ENCODE data around the gene RBM20. TPM values are rescaled to one million over a fixed set of nuclear protein-coding genes. Genes with fewer than 3 reads are reported as not detected.
A peak's percentile ranks its signal among the peaks of the same experiment; 100 is the strongest.

The RBM20 gene
- total and polyA plus RNA-seq, 10 of the 15 experiments (the other 5 are each of a cell fraction or from before 2014, with no cell fraction given), result 0.04 to 0.26 (median 0.15) TPM

- Histone ChIP-seq H3K79me2 (ENCODE audit: control insufficient read depth, insufficient read depth, low read length) (no peaks in the 10 kb centered on the region), H3K27me3 (replicated peaks in 1 of 2; ENCODE audit: control insufficient read depth in 2 of 2, insufficient read depth in 2 of 2, low read length in 1 of 2) (no peaks in the 10 kb centered on the region), H3K27ac (ENCODE audit: control insufficient read depth, insufficient read depth) (no peak overlapping the region), H3K9ac (ENCODE audit: control insufficient read depth, insufficient read depth, low read length) (no peak overlapping the region), H3K4me1 (ENCODE audit: control insufficient read depth, insufficient read depth, low read length) (no peaks in the 10 kb centered on the region), H3K36me3 (ENCODE audit: control insufficient read depth in 2 of 2, insufficient read depth in 2 of 2, low read length in 1 of 2) (no peaks in the 10 kb centered on the region), H2AFZ (ENCODE audit: control insufficient read depth, low read depth, low read length) (no peak overlapping the region), H3K9me3 (replicated peaks; ENCODE audit: control insufficient read depth, insufficient read depth, low read length) (no peaks in the 10 kb centered on the region), H3K4me2 (ENCODE audit: control insufficient read depth, insufficient read depth) (no peak overlapping the region), H3K4me3 (no peak overlapping the region), H4K20me1 (ENCODE audit: control insufficient read depth, insufficient read depth) (no peaks in the 10 kb centered on the region)
- ATAC-seq (peak; percentile 44; the same call in 2 of the 3 replicates), FAIRE-seq (no peak), DNase-seq (ENCODE audit: low read depth, low spot score) (no peak)
- in situ Hi-C loops (cut with MboI) (no loop called here), intact Hi-C loops (cut with micrococcal nuclease; ENCODE audit: unreplicated experiment) (no loop called here)
- no TSS peak for BruUV-seq (replicated peaks)
- ChIA-PET RAD21 (ENCODE audit: unreplicated experiment) (interaction anchor here (0.6 to 1.9 kb wide), 2 partner anchors 71 to 116 kb away, joined by 3 to 13 read pairs; no protein-coding TSS in a partner anchor), POLR2A (no interaction called here), SMC1A (ENCODE audit: uncharacterized antibody, unreplicated experiment) (interaction anchor here (0.7 to 5.6 kb wide), 8 partner anchors 10 to 401 kb away, joined by 3 to 46 read pairs (median 6); no protein-coding TSS in a partner anchor), CTCF (interaction anchor here (1.1 to 9.4 kb wide), 8 partner anchors 10 to 83 kb away, joined by 5 to 124 read pairs (median 8); no protein-coding TSS in a partner anchor)
- 2% methylated on average over 3 of the region's 3 CpGs for WGBS (ENCODE audit: insufficient coverage, insufficient replicate concordance, low lambda C conversion rate, missing lambda C conversion rate)
- TF ChIP-seq, protein P1, sequence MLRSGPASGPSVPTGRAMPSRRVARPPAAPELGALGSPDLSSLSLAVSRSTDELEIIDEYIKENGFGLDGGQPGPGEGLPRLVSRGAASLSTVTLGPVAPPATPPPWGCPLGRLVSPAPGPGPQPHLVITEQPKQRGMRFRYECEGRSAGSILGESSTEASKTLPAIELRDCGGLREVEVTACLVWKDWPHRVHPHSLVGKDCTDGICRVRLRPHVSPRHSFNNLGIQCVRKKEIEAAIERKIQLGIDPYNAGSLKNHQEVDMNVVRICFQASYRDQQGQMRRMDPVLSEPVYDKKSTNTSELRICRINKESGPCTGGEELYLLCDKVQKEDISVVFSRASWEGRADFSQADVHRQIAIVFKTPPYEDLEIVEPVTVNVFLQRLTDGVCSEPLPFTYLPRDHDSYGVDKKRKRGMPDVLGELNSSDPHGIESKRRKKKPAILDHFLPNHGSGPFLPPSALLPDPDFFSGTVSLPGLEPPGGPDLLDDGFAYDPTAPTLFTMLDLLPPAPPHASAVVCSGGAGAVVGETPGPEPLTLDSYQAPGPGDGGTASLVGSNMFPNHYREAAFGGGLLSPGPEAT (IDR thresholded peaks at IDR 0.05; ENCODE audit: low read depth), result no peak
- TF ChIP-seq ZNF24 (IDR thresholded peaks at IDR 0.05), result no peak
- TF ChIP-seq YBX1 (IDR thresholded peaks at IDR 0.05), result no peak
- no peak for TF ChIP-seq EZH2 (IDR thresholded peaks at IDR 0.05; ENCODE audit: borderline replicate concordance, control insufficient read depth, low read depth, low read length)
- no peak for TF ChIP-seq ZNF687 (IDR thresholded peaks at IDR 0.05)
- no peak for TF ChIP-seq PAX5 (IDR thresholded peaks at IDR 0.05; ENCODE audit: borderline replicate concordance, low read depth, low read length)
- no peak for TF ChIP-seq TCF3 (IDR thresholded peaks at IDR 0.05; ENCODE audit: borderline replicate concordance, insufficient read depth, low read depth, low read length)
- TF ChIP-seq SPI1 (IDR thresholded peaks at IDR 0.05; ENCODE audit: borderline replicate concordance, insufficient read depth, low read depth, low read length), result no peak
- no peak for TF ChIP-seq IRF5 (IDR thresholded peaks at IDR 0.05; ENCODE audit: borderline replicate concordance)
- TF ChIP-seq, protein P2, sequence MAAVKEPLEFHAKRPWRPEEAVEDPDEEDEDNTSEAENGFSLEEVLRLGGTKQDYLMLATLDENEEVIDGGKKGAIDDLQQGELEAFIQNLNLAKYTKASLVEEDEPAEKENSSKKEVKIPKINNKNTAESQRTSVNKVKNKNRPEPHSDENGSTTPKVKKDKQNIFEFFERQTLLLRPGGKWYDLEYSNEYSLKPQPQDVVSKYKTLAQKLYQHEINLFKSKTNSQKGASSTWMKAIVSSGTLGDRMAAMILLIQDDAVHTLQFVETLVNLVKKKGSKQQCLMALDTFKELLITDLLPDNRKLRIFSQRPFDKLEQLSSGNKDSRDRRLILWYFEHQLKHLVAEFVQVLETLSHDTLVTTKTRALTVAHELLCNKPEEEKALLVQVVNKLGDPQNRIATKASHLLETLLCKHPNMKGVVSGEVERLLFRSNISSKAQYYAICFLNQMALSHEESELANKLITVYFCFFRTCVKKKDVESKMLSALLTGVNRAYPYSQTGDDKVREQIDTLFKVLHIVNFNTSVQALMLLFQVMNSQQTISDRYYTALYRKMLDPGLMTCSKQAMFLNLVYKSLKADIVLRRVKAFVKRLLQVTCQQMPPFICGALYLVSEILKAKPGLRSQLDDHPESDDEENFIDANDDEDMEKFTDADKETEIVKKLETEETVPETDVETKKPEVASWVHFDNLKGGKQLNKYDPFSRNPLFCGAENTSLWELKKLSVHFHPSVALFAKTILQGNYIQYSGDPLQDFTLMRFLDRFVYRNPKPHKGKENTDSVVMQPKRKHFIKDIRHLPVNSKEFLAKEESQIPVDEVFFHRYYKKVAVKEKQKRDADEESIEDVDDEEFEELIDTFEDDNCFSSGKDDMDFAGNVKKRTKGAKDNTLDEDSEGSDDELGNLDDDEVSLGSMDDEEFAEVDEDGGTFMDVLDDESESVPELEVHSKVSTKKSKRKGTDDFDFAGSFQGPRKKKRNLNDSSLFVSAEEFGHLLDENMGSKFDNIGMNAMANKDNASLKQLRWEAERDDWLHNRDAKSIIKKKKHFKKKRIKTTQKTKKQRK (IDR thresholded peaks at IDR 0.05; ENCODE audit: low read depth, low read length), result no peak
- TF ChIP-seq MYC (IDR thresholded peaks at IDR 0.05; ENCODE audit: insufficient read depth, insufficient read length, insufficient replicate concordance, low read length, severe bottlenecking), result no peak
- TF ChIP-seq TCF12 (IDR thresholded peaks at IDR 0.05; ENCODE audit: low read depth, low read length), result no peak
- TF ChIP-seq RUNX3 (IDR thresholded peaks at IDR 0.05; ENCODE audit: low read length), result no peak
- TF ChIP-seq JUND (IDR thresholded peaks at IDR 0.05; ENCODE audit: low read depth, low read length), result no peak
These were observed 38.2 kb downstream of the RBM20 start for GRCh38 chr10:110682348-110682747.

Data from GM12878 (cell line).